Testis (tissue), 3 donors: ENCODE data around the gene MLXIPL. TPM values are rescaled to one million over a fixed set of nuclear protein-coding genes. Genes with fewer than 3 reads are reported as not detected.

Experiments used
- DNase-seq: peaks from one replicate; pipeline ENCODE4 v3.0.0-alpha.2; 2019
- H3K27ac ChIP-seq, 2 donors: fragments of 200-600 bp; sonication (generic); one replicate each; pipeline ENCODE4 v1.5.1; 2019
- H3K27me3 ChIP-seq: fragments of 200-600 bp; sonication (generic); one replicate; pipeline ENCODE4 v1.5.1; 2019
- H3K36me3 ChIP-seq: fragments of 200-600 bp; sonication (generic); one replicate; pipeline ENCODE4 v1.5.1; 2017; ENCODE audit warnings: low read depth; ENCODE audit errors: missing control alignments
- H3K4me1 ChIP-seq: fragments of 200-600 bp; sonication (generic); one replicate; pipeline ENCODE4 v1.5.1; 2019
- H3K4me3 ChIP-seq, 2 donors: fragments of 200-600 bp; sonication (generic); one replicate each; pipeline ENCODE4 v1.5.1; 2017 to 2019
- H3K9me3 ChIP-seq: fragments of 200-600 bp; sonication (generic); one replicate; pipeline ENCODE4 v1.5.1; 2017
- CTCF ChIP-seq, 3 experiments: fragments of 450-650 bp in 2 of 3; fragments of 200-600 bp in 1 of 3; sonication (generic) in 1 of 3; IDR thresholded peaks; one replicate each; pipeline ENCODE4 v1.5.1; 2016 to 2019; ENCODE audit warnings: antibody characterized with exemption in 3 of 3, mild to moderate bottlenecking in 2 of 3, moderate library complexity in 1 of 3
- POLR2A ChIP-seq: fragments of 450-650 bp; IDR thresholded peaks from one replicate; pipeline ENCODE4 v1.6.1; 2017; ENCODE audit warnings: antibody characterized with exemption, mild to moderate bottlenecking, moderate library complexity
- WGBS, 2 donors: methylation state at CpG; one replicate each; pipeline ENCODE4 v1.1.5; 2018; 5-methylcytosine and 5-hydroxymethylcytosine counted together
- intact Hi-C: fragments of 100-400 bp; cut with DNase I; formaldehyde crosslinking; loops from one replicate; pipeline ENCODE4 v1.15.1; 2023; ENCODE audit warnings: low total_unique reads
- polyA plus RNA-seq: library from polyadenylated mRNA; stranded (reverse); fragments of 350-450 nt; fragmentation: Illumina TruSeq; extraction: RNeasy Lipid Tissue Mini Kit (QIAGEN cat#74804); gene quantifications from one replicate; pipeline ENCODE4 v1.2.3, GENCODE V29; 2014; ENCODE audit warnings: low read depth, low replicate concordance; ENCODE audit not compliant: insufficient read depth
- total RNA-seq, 2 donors: library from RNA; depleted of rRNA; stranded (reverse); fragments of >200 nt; gene quantifications; one replicate each; pipeline ENCODE4 v1.2.3, GENCODE V29; 2016

MLXIPL gene
- total and polyA plus RNA-seq, 3 donors from 2014 or later = 34.2 to 215 (median 160) TPM

DNA sequence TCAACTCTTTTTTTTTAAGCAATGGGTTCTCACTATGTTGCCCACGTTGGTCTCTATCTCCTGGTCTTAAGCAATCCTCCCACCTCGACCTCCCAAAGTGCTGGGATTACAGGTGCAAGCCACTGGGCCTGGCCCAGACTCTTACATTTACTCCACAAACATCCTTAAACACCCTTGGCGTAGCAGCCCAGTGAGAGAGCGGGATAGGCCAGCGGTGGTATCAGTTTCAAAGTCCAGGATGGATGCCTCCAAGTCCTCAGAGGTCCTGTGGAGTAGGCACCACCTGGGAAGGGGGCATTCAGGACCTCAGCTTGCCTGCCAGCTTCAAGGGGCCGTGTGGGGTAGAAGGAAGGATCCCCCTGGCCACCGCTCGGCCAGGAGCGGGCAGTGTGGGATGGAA lies 25.3 kb upstream of the MLXIPL start:
- Histone ChIP-seq H3K36me3 (no peaks in the 10 kb centered on the region), H3K27me3 (no peaks in the 10 kb centered on the region), H3K9me3 (no peaks in the 10 kb centered on the region), H3K27ac (no peak overlapping the region), H3K4me1 (peaks cover 4% of the 10 kb centered on the region), H3K4me3 (no peak overlapping the region)
- TF ChIP-seq CTCF (IDR thresholded peaks at IDR 0.05) = no peak
- no peak for TF ChIP-seq POLR2A
- 57 to 60% methylated on average over 9 of the region's 9 CpGs for WGBS, 2 donors
- intact Hi-C loops = no loop called here
- DNase-seq = no peak

- 36 to 50% methylated on average over 1 of the region's 1 CpG for WGBS, 2 donors
- peaks cover 4% of the 10 kb centered on the region for H3K4me1 ChIP-seq
- no peak for DNase-seq
- no peaks in the 10 kb centered on the region for H3K9me3 ChIP-seq
- intact Hi-C loops = no loop called here
- H3K36me3 ChIP-seq = no peaks in the 10 kb centered on the region
- no peaks in the 10 kb centered on the region for H3K27me3 ChIP-seq
- TF ChIP-seq POLR2A (no peak), CTCF (IDR thresholded peaks at IDR 0.05) (no peak)
- H3K4me3 ChIP-seq = no peak overlapping the region
- H3K27ac ChIP-seq = no peak overlapping the region
Observed at GRCh38 chr7:73648593-73649332, 24.4 kb upstream of the MLXIPL start.

GRCh38 chr7:73647725-73648592 lies 23.6 kb upstream of the MLXIPL start:
- H3K36me3 ChIP-seq = no peaks in the 10 kb centered on the region
- H3K27me3 ChIP-seq = no peaks in the 10 kb centered on the region
- intact Hi-C loops = no loop called here
- peaks cover 4% of the 10 kb centered on the region for H3K4me1 ChIP-seq
- DNase-seq = no peak
- H3K9me3 ChIP-seq = no peaks in the 10 kb centered on the region
- 3 to 4% methylated on average over 22 to 34 of the region's 62 CpGs for WGBS, 2 donors
- no peak overlapping the region for H3K27ac ChIP-seq
- TF ChIP-seq POLR2A = no peak
- no peak for TF ChIP-seq CTCF (IDR thresholded peaks at IDR 0.05)
- H3K4me3 ChIP-seq = peak overlapping the region; percentile 26 to 48

DNA sequence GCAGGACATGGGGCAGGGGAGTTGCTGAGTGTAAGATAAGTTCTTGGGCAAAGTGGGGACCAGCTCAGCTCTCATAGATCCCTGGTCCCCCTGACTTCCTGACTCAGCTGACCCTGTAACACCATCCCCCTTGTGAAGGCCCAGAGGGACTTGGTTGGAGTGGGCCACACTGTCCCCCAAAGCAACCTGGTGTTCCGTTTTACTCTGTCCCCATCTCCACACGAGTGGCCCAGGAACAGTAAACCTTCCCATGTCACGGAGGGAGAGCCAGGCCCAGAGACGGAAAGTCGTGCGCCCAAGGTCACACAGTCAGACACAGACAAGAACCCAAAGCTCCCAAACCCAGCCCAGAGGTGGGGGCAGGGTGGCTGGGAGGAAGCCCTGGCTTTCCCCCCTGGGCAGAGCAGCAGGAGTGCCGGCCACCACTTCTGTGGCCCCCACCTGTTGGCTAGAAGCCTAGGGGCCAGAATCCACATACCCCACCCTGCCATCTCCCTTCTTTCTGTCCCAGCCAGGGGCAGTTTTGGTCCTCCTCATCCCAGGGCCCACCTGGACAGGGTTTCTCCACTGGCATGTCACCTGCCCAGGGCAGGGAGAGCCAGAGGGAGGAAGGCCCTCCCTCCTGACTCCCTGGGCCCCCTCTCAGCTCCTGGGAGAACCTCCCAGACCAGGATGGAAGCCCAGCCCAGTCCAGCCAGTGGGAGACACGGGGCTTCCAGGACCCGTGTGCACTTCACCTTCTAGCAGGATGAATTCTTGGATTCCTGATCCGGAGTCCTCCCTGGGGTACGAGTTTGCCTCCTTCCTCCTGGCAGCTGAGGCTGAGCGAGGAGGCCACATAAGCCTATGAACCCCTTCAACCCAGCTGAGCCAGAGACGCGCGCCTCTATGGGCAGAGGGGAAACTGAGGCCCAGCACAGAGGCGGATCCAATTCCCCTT lies 22.7 kb upstream of the MLXIPL start:
- no peaks in the 10 kb centered on the region for H3K36me3 ChIP-seq
- TF ChIP-seq CTCF (IDR thresholded peaks at IDR 0.05) (no peak), POLR2A (no peak)
- DNase-seq = no peak
- peaks cover 4% of the 10 kb centered on the region for H3K4me1 ChIP-seq
- 46 to 52% methylated on average over 10 to 12 of the region's 16 CpGs for WGBS, 2 donors
- intact Hi-C loops = no loop called here
- H3K4me3 ChIP-seq = no peak overlapping the region
- no peaks in the 10 kb centered on the region for H3K9me3 ChIP-seq
- no peak overlapping the region for H3K27ac ChIP-seq
- H3K27me3 ChIP-seq = no peaks in the 10 kb centered on the region
